ENCODE data around the gene GAS7. TPM values are rescaled to one million over a fixed set of nuclear protein-coding genes. Genes with fewer than 3 reads are reported as not detected.
"Not testable (repeated sequence)": the region's sequence is repeated elsewhere in the genome, so short reads cannot be mapped to it uniquely, and the experiment has no call there.

The GAS7 gene
- total RNA-seq, 1 donor from 2014 or later, result 8.5 TPM

- TF ChIP-seq CTCF (IDR thresholded peaks at IDR 0.05; ENCODE audit: insufficient read depth, low read depth, low read length) (no peak), EZH2 (IDR thresholded peaks at IDR 0.05; ENCODE audit: insufficient read depth, low read length) (no peak)
- no peaks in the 10 kb centered on the region for H3K4me1 Mint-ChIP-seq (ENCODE audit: low read depth, unreplicated experiment)
- H3K9me3 ChIP-seq (ENCODE audit: insufficient read depth, low read depth, low read length), result no peaks in the 10 kb centered on the region
- H3K27me3 Mint-ChIP-seq (ENCODE audit: low read depth, unreplicated experiment), result peaks cover 35% of the 10 kb centered on the region
- H3K36me3 Mint-ChIP-seq (ENCODE audit: low read depth, unreplicated experiment), result peaks cover 2% of the 10 kb centered on the region
- H3K79me2 ChIP-seq (ENCODE audit: insufficient read depth, low read length), result no peaks in the 10 kb centered on the region
- H3K4me3 Mint-ChIP-seq (ENCODE audit: unreplicated experiment), result no peak overlapping the region
- no peak overlapping the region for H3K27ac ChIP-seq (ENCODE audit: low read depth, low read length)
- no peak for FAIRE-seq
- no peak overlapping the region for H3K4me3 ChIP-seq (ENCODE audit: insufficient read depth, low read depth, low read length)
- H2AFZ ChIP-seq (ENCODE audit: low read depth, low read length), result no peak overlapping the region
- no peaks in the 10 kb centered on the region for H3K27me3 ChIP-seq (ENCODE audit: insufficient read depth, low read length)
- DNase-seq (ENCODE audit: low read depth), result no peak
- peaks cover 8% of the 10 kb centered on the region for H3K9me3 Mint-ChIP-seq (ENCODE audit: unreplicated experiment)
- H3K9ac ChIP-seq (ENCODE audit: low read length), result no peak overlapping the region
- no peaks in the 10 kb centered on the region for H4K20me1 ChIP-seq (ENCODE audit: insufficient read depth, low read length)
- H3K4me2 ChIP-seq (ENCODE audit: low read length), result no peak overlapping the region
- no peak overlapping the region for H3K27ac Mint-ChIP-seq (ENCODE audit: unreplicated experiment)
- no peaks in the 10 kb centered on the region for H3K4me1 ChIP-seq (ENCODE audit: insufficient read depth, low read length)
- no peaks in the 10 kb centered on the region for H3K36me3 ChIP-seq (ENCODE audit: insufficient read depth, low read length)
Observed at GRCh38 chr17:10059684-10060211, 138.7 kb downstream of the GAS7 start.

DNA sequence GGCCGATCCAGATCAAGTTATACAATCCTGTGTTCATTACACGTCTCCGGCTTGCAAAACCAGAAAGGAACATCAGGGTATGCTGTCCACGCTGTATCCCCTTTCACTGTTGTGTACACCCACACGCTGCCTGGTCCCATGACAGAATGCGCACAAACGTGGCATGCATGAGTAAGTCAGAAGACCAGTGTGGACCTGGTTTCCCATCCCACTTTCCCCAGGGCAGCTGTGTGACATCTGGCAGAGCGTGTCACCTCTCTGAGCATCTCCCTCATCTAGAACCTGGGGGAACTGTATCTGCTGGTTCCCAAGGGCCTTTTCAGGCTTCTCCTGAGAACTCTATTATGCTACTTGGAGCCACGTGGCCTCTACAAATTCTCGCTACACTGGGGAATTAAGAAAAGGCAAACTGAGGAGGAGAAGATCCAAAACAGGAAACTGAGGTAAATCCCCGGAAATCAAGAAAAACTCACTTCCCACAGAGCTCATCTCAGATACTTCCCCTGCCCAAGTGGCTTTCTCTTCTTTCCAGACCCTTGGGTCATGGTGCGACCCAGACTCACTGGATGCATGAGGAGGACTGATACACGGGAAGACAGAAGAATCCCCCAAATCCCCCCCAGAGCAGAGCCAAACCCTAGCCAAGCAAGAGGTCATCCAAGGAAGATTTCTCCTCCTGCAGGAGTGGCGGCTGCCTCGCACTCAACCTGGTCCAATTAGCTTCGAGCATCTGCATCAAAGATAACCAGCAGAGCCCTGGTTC, 139.3 kb downstream of the GAS7 start:
- Histone ChIP-seq H3K4me1 (ENCODE audit: insufficient read depth, low read length) (no peaks in the 10 kb centered on the region), H3K4me3 (ENCODE audit: insufficient read depth, low read depth, low read length) (no peak overlapping the region), H3K79me2 (ENCODE audit: insufficient read depth, low read length) (no peaks in the 10 kb centered on the region), H2AFZ (ENCODE audit: low read depth, low read length) (no peak overlapping the region), H3K9me3 (ENCODE audit: insufficient read depth, low read depth, low read length) (no peaks in the 10 kb centered on the region), H3K27me3 (ENCODE audit: insufficient read depth, low read length) (no peaks in the 10 kb centered on the region), H3K36me3 (ENCODE audit: insufficient read depth, low read length) (no peaks in the 10 kb centered on the region), H3K4me2 (ENCODE audit: low read length) (no peak overlapping the region), H3K9ac (ENCODE audit: low read length) (no peak overlapping the region), H3K27ac (ENCODE audit: low read depth, low read length) (no peak overlapping the region), H4K20me1 (ENCODE audit: insufficient read depth, low read length) (no peaks in the 10 kb centered on the region)
- Mint-ChIP-seq H3K4me1 (ENCODE audit: low read depth, unreplicated experiment) (no peaks in the 10 kb centered on the region), H3K36me3 (ENCODE audit: low read depth, unreplicated experiment) (peaks cover 2% of the 10 kb centered on the region), H3K27me3 (ENCODE audit: low read depth, unreplicated experiment) (peaks cover 32% of the 10 kb centered on the region), H3K27ac (ENCODE audit: unreplicated experiment) (no peak overlapping the region), H3K9me3 (ENCODE audit: unreplicated experiment) (peaks cover 7% of the 10 kb centered on the region), H3K4me3 (ENCODE audit: unreplicated experiment) (no peak overlapping the region)
- DNase-seq (ENCODE audit: low read depth), result no peak
- TF ChIP-seq CTCF (IDR thresholded peaks at IDR 0.05; ENCODE audit: insufficient read depth, low read depth, low read length) (no peak), EZH2 (IDR thresholded peaks at IDR 0.05; ENCODE audit: insufficient read depth, low read length) (no peak)
- no peak for FAIRE-seq

- H4K20me1 ChIP-seq (ENCODE audit: insufficient read depth, low read length); DNase-seq (ENCODE audit: low read depth); H3K4me3 ChIP-seq (ENCODE audit: insufficient read depth, low read depth, low read length); H3K4me3 Mint-ChIP-seq (ENCODE audit: unreplicated experiment); H3K4me1 Mint-ChIP-seq (ENCODE audit: low read depth, unreplicated experiment); H3K4me2 ChIP-seq (ENCODE audit: low read length); H3K4me1 ChIP-seq (ENCODE audit: insufficient read depth, low read length); H3K27ac ChIP-seq (ENCODE audit: low read depth, low read length); H3K27ac Mint-ChIP-seq (ENCODE audit: unreplicated experiment); FAIRE-seq; H3K36me3 ChIP-seq (ENCODE audit: insufficient read depth, low read length); H3K79me2 ChIP-seq (ENCODE audit: insufficient read depth, low read length); H3K9me3 Mint-ChIP-seq (ENCODE audit: unreplicated experiment); H3K36me3 Mint-ChIP-seq (ENCODE audit: low read depth, unreplicated experiment); H3K9me3 ChIP-seq (ENCODE audit: insufficient read depth, low read depth, low read length); H3K27me3 ChIP-seq (ENCODE audit: insufficient read depth, low read length); H3K9ac ChIP-seq (ENCODE audit: low read length); H2AFZ ChIP-seq (ENCODE audit: low read depth, low read length): not testable (repeated sequence)
- peaks cover 29% of the 10 kb centered on the region for H3K27me3 Mint-ChIP-seq (ENCODE audit: low read depth, unreplicated experiment)
Observed at GRCh38 chr17:10057466-10057865, 140.9 kb downstream of the GAS7 start.
